NCI-H345 (cell line): ENCODE results near the gene NYAP2.

Experiments
- DNase-seq: peaks from one replicate; lab custom pipeline; 2025; lab: John Stamatoyannopoulos, UW

The NYAP2 gene

DNA sequence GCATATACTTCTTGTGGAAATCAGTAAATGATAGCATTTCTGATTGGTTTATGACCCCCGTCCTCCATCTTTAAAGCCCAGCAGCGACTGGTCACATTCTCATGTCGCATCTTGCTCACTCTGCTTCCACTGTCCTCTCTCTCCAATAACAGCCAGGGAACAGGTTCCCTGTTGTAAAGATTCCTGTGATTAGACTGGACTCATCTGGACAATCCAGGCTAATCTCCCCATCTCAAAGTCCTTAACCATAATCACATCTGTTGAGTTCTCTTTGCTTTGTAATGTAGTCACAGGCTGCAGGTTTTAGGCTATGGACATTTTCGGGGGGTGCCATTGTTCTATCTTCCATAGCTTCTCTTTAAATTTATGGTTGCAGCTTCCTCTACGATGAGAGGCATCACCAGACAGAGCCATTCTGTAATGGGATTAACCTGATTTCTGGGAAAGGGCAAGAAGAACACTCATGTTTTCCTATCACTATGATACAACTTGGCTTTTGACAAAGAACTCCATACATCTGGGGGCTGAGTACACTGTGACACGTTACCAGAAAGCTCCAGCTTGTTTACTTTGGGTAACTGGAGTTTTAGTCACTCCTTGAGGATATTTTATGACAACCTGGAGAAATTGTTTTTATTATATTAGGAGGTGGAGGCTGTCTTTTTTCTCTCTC is 159.0 kb downstream of the NYAP2 start:
- no peak for DNase-seq

DNA sequence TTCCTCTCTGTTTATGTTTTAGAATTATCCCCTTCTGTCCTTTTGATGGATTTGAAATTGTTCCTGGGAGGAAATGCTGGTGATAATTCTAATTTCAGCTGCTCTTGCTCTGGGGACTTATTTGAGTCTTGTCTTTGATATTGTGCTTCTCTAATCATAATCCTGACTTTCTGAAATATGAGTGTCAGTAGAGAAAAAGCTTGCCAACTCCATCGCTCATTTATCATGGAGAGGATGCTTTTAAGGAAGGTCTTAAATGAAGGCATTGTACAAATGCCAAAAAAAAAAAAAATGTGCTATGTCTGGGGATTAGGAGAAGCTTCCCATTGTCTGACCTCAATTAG is 159.5 kb downstream of the NYAP2 start:
- DNase-seq: no peak

GRCh38 chr2:225566798-225567197 is 167.3 kb downstream of the NYAP2 start:
- peak; percentile 6 for DNase-seq

GRCh38 chr2:225569995-225570394 is 170.5 kb downstream of the NYAP2 start:
- no peak for DNase-seq

GRCh38 chr2:225573603-225574002 is 174.1 kb downstream of the NYAP2 start:
- DNase-seq: no peak

- no peak for DNase-seq
Observed at GRCh38 chr2:225574582-225575138, 175.2 kb downstream of the NYAP2 start.

DNA sequence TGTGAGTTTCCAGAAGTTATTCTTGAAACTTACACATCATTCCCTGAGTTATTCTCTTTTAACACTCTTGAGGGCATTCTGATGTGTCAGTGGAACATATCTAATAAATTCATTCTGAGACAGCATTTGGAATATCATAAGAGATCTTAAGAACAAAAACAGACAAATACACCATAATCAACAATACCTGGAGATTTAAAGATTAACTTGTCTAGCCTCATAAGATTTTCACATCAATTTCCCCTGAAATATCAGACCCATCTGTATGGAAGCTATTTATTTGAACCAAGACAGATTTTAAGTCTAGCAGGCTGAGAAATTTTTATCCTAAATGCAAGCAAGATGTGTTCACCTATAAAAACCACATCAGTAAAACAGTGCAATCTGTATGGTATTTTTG is 181.6 kb downstream of the NYAP2 start:
- no peak for DNase-seq

DNA sequence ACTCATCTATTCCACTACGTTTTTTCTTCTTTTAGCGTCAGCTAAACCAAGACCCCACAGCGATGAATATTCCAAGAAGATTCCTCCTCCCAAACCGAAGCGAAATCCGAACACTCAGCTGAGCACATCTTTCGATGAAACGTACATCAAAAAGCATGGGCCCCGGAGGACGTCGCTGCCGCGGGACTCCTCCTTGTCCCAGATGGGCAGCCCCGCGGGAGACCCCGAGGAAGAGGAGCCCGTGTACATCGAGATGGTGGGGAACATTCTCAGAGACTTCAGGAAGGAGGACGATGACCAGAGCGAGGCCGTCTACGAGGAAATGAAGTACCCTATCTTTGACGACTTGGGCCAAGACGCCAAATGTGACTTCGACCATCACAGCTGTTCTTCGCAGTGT is 182.4 kb downstream of the NYAP2 start:
- DNase-seq: no peak

DNA sequence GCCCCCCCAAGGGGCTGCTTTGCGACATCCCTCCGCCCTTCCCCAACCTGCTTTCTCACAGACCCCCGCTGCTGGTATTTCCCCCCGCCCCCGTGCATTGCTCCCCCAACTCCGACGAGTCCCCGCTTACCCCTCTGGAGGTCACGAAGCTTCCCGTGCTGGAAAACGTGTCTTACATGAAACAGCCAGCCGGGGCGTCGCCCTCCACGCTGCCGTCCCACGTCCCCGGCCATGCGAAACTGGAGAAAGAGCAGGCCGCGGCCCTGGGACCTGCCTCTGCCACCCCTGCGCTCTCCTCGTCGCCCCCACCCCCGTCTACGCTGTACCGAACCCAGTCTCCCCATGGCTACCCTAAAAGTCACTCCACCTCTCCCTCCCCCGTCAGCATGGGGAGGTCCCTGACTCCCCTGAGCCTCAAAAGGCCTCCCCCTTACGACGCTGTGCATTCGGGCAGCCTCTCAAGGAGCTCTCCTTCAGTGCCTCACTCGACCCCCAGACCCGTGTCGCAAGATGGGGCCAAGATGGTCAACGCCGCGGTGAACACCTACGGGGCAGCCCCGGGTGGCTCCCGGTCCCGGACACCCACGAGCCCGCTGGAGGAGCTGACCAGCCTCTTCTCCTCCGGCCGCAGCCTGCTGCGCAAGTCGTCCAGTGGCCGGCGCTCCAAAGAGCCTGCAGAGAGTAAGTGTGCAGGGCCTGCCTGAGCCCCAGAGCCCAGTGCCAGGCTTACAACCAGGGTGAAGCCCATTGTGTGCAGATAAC is 183.0 kb downstream of the NYAP2 start:
- no peak for DNase-seq

DNA sequence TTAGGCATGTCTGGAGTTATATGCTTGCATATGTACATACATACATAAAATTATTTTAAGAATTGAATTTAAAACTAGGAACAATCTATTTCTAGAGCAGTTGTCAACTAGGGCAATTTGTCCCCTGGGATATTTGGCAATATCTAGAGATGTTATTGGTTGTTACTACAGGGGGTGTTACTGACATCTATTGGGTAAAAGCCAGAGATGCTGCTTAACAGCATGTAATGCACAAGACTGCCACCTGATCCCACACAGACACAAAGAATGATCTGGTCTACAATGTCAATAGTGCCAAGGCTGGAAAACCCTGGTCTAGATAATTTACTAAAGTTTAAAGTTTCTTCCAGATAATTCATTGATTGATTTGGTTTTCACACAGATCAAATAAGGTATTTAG is 185.3 kb downstream of the NYAP2 start:
- DNase-seq: peak; percentile 23

DNA sequence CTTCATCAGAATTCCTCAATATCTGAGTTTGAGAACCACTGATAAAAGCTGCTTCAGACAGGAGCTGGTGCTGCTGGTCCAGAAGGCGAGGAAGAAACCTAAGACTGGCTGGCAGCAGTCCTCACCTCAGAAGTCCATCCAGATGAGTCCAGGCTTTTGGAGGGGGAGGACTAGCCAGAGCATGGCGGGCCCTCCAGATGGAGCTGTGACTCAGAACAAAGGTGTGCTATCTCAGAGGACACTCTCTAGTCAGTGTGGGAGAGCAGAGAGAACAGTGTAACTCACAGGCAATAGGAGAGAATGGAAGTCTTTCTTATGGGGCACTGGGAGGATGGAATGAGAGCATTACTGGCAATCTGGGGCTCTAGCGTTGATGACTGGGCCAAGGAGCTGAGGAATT is 191.4 kb downstream of the NYAP2 start:
- DNase-seq: no peak

DNA sequence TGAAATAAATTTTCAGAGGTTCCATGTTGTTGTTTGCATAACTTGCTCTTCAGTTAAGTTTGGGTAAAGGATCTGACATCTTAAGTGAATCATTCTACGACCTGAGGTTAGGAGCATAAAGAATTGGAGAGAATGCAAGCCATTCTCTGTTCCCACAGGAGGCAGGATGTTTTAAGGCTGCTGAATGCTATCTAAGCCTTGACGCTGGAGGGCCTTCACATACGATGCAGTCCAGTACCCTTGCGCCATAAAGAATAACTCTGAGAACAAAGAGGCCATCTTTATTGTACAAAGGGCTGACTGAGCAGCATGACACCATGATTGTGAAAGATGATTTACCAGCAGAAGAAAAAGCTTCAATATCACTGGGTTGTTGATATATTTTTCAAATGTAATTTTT is 198.4 kb downstream of the NYAP2 start:
- no peak for DNase-seq

DNA sequence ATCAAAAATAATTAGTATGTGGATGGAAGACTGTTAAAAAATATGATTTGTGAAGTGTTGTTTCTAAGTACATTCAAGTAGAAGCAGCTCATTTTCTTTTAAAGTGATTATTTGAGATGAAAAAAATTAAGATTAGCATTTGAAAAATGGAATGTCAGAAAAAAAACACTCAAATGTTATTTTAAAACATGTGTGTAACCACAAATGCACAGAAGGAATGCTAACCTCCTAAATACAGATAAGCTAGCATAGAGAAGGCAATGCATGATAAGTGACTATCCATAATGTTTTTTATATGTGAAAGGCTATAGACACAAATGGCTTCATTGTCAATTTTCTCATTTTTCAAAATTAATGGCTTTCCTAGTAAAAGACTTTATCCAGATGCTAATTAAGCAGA is 198.9 kb downstream of the NYAP2 start:
- DNase-seq: no peak

GRCh38 chr2:225598897-225599296 is 199.4 kb downstream of the NYAP2 start:
- no peak for DNase-seq

GRCh38 chr2:225599856-225600255 is 200.3 kb downstream of the NYAP2 start:
- no peak for DNase-seq

DNA sequence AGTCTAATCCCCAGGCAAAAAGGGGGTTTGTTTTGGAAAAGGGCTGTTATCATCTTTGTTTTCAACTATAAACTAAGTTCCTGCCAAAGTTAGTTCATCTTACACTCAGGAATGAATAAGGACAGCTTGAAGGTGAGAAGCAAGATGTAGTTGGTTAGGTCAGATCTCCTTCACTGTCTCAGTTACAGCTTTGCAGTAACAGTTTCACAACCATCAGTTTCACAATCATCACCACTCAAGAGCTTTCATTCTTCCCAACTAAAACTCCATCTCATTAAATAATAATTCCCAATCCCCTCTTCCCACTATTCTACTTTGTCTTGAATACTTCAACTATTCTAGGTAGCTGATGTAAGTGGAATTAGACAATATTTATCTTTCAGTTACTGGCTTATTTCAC is 200.9 kb downstream of the NYAP2 start:
- no peak for DNase-seq

DNA sequence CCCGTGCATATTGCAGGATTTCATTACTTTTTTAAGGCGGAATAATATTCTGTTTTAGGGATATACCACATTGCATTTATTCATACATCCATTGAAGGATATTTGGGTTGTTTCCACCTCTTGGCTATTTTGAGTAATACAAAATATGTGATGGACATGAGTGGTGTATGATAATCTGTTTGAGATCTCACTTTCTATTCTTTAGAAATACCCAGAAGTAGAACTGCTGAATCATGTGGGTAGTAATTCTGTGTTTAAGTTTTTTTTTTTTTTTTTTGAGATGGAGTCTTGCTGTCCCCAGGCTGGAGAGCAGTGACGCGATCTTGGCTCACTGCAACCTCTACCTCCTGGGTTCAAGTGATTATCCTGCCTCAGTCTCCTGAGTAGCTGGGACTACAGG is 201.4 kb downstream of the NYAP2 start:
- no peak for DNase-seq

GRCh38 chr2:225602205-225602604 is 202.7 kb downstream of the NYAP2 start:
- DNase-seq: no peak

DNA sequence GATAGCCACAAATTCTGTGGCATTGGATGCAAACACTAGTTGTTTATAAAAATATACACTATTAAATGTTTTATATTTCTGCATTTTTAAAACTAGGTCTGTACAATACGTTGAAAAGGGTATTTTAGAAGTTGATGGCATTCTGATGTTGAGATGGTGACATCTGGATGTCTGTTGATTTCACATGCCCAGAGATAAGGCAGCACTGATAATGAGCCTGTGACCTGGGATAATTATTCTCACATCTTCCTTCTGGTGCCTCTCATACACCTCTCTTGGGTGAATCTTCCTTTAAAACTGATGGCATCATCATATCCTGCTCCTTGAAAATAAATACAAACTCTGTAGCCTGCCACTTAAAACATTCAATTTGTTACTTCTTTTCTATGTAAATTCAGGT is 208.6 kb downstream of the NYAP2 start:
- DNase-seq: no peak

GRCh38 chr2:225612636-225613035 is 213.1 kb downstream of the NYAP2 start:
- no peak for DNase-seq

DNA sequence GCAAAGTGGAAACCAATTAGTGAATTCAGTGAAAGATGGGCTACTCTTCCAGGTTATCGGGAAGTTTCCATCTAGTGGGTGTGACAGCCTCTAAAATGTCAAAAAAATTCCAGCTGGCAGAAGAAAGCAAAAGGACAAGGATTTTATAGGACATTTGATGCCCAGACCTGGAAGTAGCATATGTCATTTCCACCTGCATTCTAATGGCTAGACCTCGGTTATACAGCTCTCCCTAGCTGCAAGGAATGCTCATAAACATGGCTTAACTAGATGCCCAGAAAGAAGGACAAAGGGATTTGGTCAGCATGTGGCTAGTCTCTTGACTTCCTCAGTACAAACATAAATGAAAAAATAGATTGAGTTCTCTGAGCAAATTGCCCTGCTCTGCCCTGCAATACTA is 215.4 kb downstream of the NYAP2 start:
- no peak for DNase-seq

DNA sequence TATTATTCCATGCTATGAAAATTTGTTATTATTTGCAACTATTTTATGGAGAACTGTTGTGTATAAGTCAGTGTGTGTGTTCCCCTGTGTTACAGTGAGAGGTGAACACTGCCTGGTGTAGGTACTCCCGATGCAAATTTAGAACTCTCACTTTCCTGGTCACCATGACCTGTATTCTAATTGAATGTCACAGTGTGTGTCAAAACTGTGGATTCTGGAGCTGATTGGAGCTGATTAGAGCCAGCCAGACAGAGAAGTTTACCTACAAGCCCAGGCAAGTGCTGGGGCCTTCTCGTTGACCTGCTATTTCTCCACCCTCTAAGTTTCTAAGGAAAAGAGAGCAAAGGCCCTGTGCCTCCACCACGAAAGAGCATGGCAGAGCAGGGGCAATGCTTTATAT is 216.0 kb downstream of the NYAP2 start:
- DNase-seq: no peak

- DNase-seq: no peak
Observed at GRCh38 chr2:225616372-225616771, 216.9 kb downstream of the NYAP2 start.

- DNase-seq: no peak
Observed at GRCh38 chr2:225616848-225617247, 217.3 kb downstream of the NYAP2 start.
